Measurements from ENCODE around the gene ODF2. TPM values are rescaled to one million over a fixed set of nuclear protein-coding genes. Genes with fewer than 3 reads are reported as not detected.

ODF2 gene
- total RNA-seq, 3 donors from 2014 or later: 23.1 to 27.9 (median 25.1) TPM

DNA sequence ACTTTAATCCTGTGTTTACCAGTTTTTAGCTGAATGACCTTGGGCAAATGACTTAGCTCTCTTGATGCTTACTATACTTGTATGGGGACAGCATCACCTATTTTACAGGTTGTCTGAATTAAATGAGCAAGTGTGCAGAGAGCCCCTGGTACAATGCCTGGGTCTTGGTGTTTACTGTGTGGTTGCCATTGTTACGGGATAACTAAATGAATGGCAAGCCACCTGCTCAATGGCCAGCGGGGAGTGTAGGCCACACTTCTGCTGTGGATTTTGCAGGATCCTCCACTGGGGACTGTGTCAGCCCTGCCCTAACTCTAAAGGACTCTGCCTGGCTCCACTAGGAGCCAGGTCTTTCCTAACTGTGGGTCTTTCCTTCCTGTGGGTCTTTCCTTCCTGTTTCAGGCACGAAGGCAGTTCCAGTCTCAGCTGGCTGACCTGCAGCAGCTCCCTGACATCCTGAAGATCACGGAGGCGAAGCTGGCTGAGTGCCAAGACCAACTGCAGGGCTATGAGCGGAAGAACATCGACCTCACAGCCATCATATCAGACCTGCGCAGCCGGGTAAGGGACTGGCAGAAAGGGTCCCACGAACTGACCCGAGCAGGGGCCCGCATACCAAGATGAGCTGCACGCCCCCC is 38.4 kb downstream of the ODF2 start:
- H3K27ac ChIP-seq: no peak overlapping the region
- intact Hi-C loops (cut with DNase I; ENCODE audit: low total_unique reads): no loop called here
- no peak overlapping the region for H3K4me3 ChIP-seq
- no peaks in the 10 kb centered on the region for H3K9me3 ChIP-seq
- no peaks in the 10 kb centered on the region for H3K4me1 ChIP-seq
- no peaks in the 10 kb centered on the region for H3K36me3 ChIP-seq
- peak in 1 of 2 donors; percentile 74 for DNase-seq (ENCODE audit: low spot score in 2 of 2)
- H3K27me3 ChIP-seq: no peaks in the 10 kb centered on the region
- TF ChIP-seq POLR2A (IDR thresholded peaks at IDR 0.05): no peak
- TF ChIP-seq, protein P1, sequence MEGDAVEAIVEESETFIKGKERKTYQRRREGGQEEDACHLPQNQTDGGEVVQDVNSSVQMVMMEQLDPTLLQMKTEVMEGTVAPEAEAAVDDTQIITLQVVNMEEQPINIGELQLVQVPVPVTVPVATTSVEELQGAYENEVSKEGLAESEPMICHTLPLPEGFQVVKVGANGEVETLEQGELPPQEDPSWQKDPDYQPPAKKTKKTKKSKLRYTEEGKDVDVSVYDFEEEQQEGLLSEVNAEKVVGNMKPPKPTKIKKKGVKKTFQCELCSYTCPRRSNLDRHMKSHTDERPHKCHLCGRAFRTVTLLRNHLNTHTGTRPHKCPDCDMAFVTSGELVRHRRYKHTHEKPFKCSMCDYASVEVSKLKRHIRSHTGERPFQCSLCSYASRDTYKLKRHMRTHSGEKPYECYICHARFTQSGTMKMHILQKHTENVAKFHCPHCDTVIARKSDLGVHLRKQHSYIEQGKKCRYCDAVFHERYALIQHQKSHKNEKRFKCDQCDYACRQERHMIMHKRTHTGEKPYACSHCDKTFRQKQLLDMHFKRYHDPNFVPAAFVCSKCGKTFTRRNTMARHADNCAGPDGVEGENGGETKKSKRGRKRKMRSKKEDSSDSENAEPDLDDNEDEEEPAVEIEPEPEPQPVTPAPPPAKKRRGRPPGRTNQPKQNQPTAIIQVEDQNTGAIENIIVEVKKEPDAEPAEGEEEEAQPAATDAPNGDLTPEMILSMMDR (IDR thresholded peaks at IDR 0.05): no peak
- TF ChIP-seq POLR2AphosphoS5 (IDR thresholded peaks at IDR 0.05): no peak

DNA sequence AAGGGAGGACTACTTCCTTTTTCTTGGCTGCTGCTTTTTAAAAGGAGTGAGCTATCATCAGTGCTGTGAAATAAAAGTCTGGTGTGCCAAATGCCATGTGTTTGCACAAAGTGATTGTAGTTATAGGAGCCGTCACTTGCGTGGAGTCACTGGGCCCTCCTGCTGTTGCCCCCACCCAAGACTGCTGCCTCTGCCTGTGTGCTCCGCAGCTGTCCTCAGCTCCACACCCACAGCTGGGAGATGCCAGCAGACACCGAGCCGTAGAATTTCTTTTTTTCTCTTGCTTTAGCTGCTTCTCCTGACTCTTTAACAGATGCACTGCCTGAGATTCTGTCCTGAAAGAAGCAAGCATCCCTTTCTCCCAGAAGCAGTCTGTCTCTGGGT is 38.9 kb downstream of the ODF2 start:
- Histone ChIP-seq H3K27ac (no peak overlapping the region), H3K9me3 (no peaks in the 10 kb centered on the region), H3K27me3 (no peaks in the 10 kb centered on the region), H3K4me3 (no peak overlapping the region), H3K4me1 (no peaks in the 10 kb centered on the region), H3K36me3 (no peaks in the 10 kb centered on the region)
- no peak for DNase-seq (ENCODE audit: low spot score in 2 of 2)
- TF ChIP-seq, protein P1 (IDR thresholded peaks at IDR 0.05): no peak
- TF ChIP-seq POLR2AphosphoS5 (IDR thresholded peaks at IDR 0.05): no peak
- TF ChIP-seq POLR2A (IDR thresholded peaks at IDR 0.05): no peak
- intact Hi-C loops (cut with DNase I; ENCODE audit: low total_unique reads): no loop called here

DNA sequence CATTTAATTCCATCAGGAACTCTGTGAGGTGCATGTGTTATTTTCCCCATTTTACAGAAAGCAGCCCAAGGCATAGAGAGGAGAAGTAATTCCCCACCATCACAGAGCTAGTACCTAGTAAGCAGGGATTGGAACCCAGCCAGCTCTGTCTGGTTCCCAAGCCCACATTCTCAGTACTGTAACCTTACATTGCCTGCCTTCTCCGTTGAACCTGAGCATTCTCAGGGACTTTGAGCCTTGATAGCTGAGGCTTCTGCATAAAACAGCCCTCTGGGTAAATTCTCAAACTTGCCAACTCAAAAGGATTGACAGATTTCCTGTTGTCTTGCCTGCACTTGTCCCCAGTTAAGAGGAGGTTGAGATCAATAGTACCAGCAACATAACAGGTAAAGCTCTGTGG is 39.5 kb downstream of the ODF2 start:
- intact Hi-C loops (cut with DNase I; ENCODE audit: low total_unique reads): no loop called here
- no peaks in the 10 kb centered on the region for H3K27me3 ChIP-seq
- H3K4me1 ChIP-seq: no peaks in the 10 kb centered on the region
- no peak overlapping the region for H3K27ac ChIP-seq
- no peaks in the 10 kb centered on the region for H3K9me3 ChIP-seq
- no peak for TF ChIP-seq POLR2AphosphoS5 (IDR thresholded peaks at IDR 0.05)
- TF ChIP-seq POLR2A (IDR thresholded peaks at IDR 0.05): no peak
- TF ChIP-seq, protein P1 (IDR thresholded peaks at IDR 0.05): no peak
- no peaks in the 10 kb centered on the region for H3K36me3 ChIP-seq
- no peak for DNase-seq (ENCODE audit: low spot score in 2 of 2)
- no peak overlapping the region for H3K4me3 ChIP-seq

DNA sequence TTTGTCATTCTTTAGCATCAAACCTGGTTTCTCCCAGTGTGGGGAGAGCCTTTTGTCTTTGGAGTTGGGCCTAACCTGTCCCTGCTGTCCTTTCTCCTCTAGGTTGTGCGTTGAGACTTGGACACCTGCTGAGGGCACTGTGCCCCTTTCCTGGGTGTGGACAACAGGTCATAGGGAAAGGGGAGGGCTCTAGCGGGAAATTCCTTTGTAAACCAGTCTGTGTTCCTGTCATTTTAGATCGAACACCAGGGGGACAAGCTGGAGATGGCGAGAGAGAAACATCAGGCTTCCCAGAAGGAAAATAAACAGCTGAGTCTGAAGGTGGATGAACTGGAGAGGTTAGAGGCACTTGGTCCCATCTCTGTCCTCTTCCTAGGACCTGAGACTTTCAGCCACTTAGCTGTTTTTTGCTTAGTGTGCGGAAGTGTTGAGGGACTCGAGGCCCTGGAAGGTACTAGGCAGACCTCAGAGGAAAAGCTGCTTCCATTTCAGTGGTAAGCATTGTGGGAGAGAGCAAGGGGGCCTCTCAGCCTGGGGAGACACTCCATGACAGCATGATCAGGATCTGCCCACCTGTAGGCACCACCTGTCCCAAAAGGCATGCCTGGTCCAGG is 40.1 kb downstream of the ODF2 start:
- no peaks in the 10 kb centered on the region for H3K27me3 ChIP-seq
- H3K4me1 ChIP-seq: no peaks in the 10 kb centered on the region
- no peaks in the 10 kb centered on the region for H3K36me3 ChIP-seq
- intact Hi-C loops (cut with DNase I; ENCODE audit: low total_unique reads): no loop called here
- DNase-seq (ENCODE audit: low spot score in 2 of 2): no peak
- H3K27ac ChIP-seq: no peak overlapping the region
- no peaks in the 10 kb centered on the region for H3K9me3 ChIP-seq
- no peak overlapping the region for H3K4me3 ChIP-seq
- no peak for TF ChIP-seq POLR2A (IDR thresholded peaks at IDR 0.05)
- TF ChIP-seq, protein P1 (IDR thresholded peaks at IDR 0.05): no peak
- no peak for TF ChIP-seq POLR2AphosphoS5 (IDR thresholded peaks at IDR 0.05)

DNA sequence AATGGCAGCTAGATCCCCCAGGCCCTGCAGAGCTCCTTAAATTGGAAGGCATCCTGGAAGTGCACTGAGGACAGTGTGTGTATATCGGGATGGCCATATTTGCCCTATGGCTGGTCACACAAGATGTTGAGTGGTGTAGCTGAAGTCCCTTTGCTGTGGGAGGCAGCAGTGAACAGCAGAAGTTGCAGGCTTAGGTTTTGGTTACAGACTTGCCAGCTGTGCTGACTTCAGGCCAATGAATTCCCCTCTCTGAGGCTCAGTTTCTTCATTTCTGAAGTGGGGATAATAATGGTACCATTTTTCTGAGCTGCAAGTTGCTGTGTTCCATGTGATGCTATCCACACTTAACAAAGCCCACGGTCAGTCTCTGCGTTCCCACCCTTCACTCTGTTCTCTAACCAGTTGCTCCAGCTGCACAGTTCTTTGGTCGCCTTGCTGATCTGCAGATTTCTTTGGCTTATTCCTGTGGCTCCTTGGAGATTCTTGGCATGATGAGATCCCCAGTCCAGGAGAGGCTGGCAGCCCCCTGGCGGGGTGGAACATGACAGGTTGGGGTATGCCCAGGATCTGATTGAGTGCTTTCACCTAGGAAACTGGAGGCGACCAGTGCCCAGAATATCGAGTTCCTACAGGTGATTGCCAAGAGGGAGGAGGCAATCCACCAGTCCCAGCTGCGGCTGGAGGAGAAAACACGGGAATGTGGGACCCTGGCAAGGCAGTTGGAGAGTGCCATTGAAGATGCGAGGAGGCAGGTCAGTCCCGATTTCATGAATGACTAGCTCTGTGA is 42.2 kb downstream of the ODF2 start:
- no peak for DNase-seq (ENCODE audit: low spot score in 2 of 2)
- Histone ChIP-seq H3K9me3 (no peaks in the 10 kb centered on the region), H3K27me3 (no peaks in the 10 kb centered on the region), H3K4me1 (no peaks in the 10 kb centered on the region), H3K4me3 (no peak overlapping the region), H3K36me3 (no peaks in the 10 kb centered on the region), H3K27ac (no peak overlapping the region)
- no peak for TF ChIP-seq POLR2AphosphoS5 (IDR thresholded peaks at IDR 0.05)
- no peak for TF ChIP-seq POLR2A (IDR thresholded peaks at IDR 0.05)
- TF ChIP-seq, protein P1 (IDR thresholded peaks at IDR 0.05): no peak
- intact Hi-C loops (cut with DNase I; ENCODE audit: low total_unique reads): no loop called here

All from breast epithelium (tissue), 4 donors.